Right kidney (tissue), 9 donors: ENCODE data around the gene SLC39A12.
"Not testable (repeated sequence)": the region's sequence is repeated elsewhere in the genome, so short reads cannot be mapped to it uniquely, and the experiment has no call there.

Source experiments
- DNase-seq: peaks from one replicate; pipeline ENCODE4 v3.0.0-alpha.2; 2016
- long read RNA-seq, 8 donors: transcript quantifications; one replicate each; lab custom pipeline, GENCODE V29; 2026

SLC39A12 gene
- long read RNA-seq, donor 1 = 0 reads
- long read RNA-seq, donor 2 = 0 reads
- long read RNA-seq, donor 3 = 0 reads
- long read RNA-seq, donor 4 = 0 reads
- long read RNA-seq, donor 5 = 0 reads
- long read RNA-seq, donor 6 = 0 reads
- long read RNA-seq, donor 7 = 0 reads
- long read RNA-seq, donor 8 = 0 reads

GRCh38 chr10:17951868-17952371 is at the start of gene SLC39A12:
SLC39A12 (plus strand) TSS chr10:17951918; CDS start chr10:17953277, 1,359 bp downstream.
- no peak for DNase-seq

- no peak for DNase-seq
Observed at GRCh38 chr10:17904564-17904963, 47.2 kb upstream of the SLC39A12 start.

- DNase-seq = no peak
Observed at GRCh38 chr10:17905491-17905890, 46.2 kb upstream of the SLC39A12 start.

GRCh38 chr10:17906002-17906401 is 45.7 kb upstream of the SLC39A12 start:
- DNase-seq = no peak

- no peak for DNase-seq
Observed at GRCh38 chr10:17907641-17908040, 44.1 kb upstream of the SLC39A12 start.

- no peak for DNase-seq
Observed at GRCh38 chr10:17910125-17910789, 41.5 kb upstream of the SLC39A12 start.

DNA sequence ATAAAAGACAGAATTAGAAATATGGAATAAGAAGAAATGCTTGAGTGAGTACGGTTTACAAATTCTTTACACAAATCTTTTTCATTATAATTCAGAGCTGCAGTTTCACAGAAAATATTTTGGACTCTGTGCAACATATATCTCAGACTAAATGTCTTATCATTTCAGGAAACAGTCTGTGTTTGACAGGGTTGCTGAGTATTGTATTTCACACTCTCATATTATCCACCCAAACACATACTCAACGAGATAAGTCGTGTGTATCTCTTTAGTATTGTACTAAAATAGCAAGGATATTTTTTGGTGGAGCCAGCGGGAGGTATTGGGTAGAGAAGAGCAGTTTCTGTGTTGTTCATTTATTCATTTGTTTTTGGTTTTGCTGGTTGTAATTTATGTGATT is 39.0 kb upstream of the SLC39A12 start:
- DNase-seq = no peak

GRCh38 chr10:17913604-17914003 is 38.1 kb upstream of the SLC39A12 start:
- DNase-seq = no peak

DNA sequence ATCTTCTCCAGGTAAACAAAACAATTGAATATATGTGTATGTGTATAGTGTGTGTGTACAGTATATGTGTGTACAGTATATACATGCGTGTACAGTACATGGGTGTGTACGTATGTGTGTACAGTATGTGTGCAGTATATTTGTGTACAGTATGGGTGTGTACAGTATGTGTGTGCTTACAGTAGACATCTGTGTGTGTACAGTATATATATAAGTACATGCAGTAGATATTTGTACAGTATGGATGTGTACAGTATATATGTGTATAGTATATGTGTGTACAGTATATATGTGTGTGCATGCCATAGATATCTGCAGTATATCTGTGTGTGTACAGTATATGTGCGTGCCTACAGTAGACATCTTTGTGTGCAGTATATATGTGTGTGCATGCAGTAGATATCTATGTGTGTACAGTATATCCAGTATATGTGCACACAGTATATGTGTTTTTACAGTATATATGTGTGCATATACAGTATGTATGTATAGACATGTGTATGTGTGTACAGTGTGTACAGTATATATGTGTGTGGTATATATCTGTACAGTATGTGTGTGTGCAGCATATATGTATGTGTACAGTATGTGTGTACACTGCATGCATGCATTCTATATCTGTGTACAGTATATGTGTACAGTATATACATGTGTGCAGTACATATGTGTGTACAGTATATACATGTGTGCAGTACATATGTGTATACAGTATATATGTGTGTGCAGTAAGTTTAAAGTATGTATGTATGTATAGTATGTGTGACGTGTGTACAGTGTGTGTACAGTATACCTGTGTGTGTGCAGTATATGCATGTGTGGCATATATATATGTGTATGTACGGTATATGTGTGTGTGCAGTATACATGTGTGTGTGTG is 37.3 kb upstream of the SLC39A12 start:
- no peak for DNase-seq

DNA sequence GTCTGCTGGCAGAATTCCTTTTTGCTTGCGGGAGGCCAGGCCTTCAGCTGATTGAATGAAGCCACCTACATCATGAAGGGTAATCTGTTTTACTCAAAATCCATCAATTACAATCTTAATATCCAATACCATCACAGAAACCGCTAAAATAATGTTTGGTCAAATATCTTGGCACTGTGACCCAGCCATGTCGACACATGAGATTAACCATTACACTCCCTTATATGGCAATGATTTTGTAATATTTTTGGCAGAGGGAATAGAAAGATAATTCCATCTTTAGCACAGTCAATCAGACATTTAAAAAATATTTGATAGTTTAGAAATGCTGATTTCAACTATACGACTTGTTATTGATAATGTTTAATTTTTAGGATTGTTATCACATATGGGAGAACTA is 36.5 kb upstream of the SLC39A12 start:
- no peak for DNase-seq

- DNase-seq = no peak
Observed at GRCh38 chr10:17918187-17918903, 33.4 kb upstream of the SLC39A12 start.

DNA sequence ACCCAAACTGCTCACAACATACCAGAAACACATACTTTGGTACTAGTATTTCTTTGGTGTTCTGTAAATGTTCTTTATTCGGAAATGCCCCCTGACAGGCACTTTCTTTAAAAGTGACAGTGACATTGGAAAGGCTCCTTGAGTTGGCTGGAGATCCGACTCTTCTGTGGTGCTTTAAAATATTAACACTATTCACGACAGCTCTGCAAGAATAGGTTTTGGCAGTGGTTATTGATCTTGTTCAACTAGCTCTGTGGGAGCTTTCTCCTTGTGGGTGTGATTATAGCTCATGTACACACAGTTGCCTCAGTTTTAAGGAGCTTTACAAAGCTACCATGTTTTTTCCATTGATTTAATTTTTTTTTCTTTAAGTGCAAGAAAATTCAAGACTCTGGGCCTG is 30.3 kb upstream of the SLC39A12 start:
- DNase-seq = no peak

DNA sequence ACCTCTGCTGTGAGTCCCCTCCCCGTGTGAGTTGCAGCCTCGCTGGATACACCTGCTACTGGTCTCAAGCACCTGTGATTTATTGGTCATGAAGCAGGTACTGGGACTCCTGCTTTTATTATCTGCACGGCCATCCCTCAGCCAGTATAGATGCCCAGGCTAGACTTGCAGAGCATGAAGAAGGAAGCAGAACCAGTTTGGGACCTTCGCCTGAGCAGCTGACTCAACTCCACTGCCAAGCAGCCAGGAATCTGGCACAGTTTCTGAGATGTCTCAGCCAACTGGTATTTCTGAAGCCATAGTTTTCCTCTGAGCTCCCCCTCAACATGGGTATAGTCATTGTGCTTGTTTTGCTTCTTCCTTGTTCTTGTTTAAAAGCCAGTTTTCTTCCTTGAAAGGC is 28.0 kb upstream of the SLC39A12 start:
- DNase-seq = no peak

- DNase-seq = no peak
Observed at GRCh38 chr10:17943033-17943745, 8.5 kb upstream of the SLC39A12 start.

- not testable (repeated sequence) for DNase-seq
Observed at GRCh38 chr10:17950269-17950668, 1.4 kb upstream of the SLC39A12 start.

GRCh38 chr10:17950726-17951125 is 992 bp upstream of the SLC39A12 start:
- no peak for DNase-seq

DNA sequence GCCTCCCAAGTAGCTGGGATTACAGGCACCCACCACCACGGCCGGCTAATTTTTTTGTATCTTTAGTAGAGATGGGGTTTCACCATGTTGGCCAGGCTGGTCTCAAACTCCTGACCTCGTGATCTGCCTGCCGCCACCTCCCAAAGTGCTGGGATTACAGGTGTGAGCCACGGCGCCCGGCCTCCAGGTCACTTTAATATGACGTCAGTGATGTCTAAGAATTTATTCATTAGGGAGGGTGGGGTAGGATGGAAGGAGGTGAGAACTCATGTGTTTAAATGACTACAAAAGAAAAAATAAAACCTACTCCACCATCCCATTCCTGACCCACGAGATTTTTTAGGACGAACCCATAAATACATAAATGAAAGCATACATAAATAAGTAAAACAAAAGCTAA is 2.7 kb downstream of the SLC39A12 start:
- not testable (repeated sequence) for DNase-seq

DNA sequence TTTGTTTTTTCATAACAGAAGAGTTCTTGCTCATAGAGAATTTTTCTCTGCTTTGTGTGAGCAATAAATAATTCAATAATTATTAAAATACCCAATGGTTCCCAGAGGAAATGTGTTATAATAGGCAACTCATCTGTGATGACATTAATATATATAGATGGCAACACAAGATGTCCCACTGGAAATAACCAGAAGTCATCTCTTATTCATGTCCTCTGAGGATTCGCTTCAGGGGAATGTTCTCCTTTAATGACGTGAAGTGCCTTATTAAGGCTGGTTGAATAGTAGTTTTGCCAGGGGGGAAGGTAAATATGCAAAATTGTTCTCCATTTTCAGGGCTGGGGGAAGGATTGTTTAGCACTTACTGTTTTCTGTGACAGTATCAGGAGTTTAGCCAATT is 3.1 kb downstream of the SLC39A12 start:
- DNase-seq = no peak

- no peak for DNase-seq
Observed at GRCh38 chr10:17958049-17958448, 6.3 kb downstream of the SLC39A12 start.

DNA sequence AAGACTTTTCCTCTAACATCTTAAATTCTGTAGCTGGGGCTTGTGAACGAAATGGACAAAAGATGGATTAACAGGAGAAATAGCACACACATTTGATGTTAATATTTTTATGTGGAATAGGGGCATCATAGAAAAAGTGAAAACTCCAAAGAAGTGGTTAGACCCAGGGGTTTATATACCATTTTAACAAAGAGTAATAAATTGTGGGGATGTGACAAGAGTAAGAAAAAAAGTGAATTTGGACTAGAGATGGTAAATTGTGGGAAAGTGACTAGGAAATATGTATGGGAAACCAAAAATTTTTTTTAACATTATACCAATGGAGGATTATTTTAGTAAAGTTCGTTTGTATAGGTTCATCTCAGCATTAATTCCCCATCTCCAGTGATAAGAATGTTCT is 8.2 kb downstream of the SLC39A12 start:
- DNase-seq = no peak

- DNase-seq = no peak
Observed at GRCh38 chr10:17961551-17962422, 10.1 kb downstream of the SLC39A12 start.
